IMR-90 (cell line): ENCODE results near the gene TELO2. TPM values are rescaled to one million over a fixed set of nuclear protein-coding genes. Genes with fewer than 3 reads are reported as not detected.

Source experiments
- ATAC-seq: fragments of 200-7000 bp; cut with Tn5 transposase; 2 replicates; pipeline ENCODE4 v1.9.1; 2020; ENCODE audit warnings: low read depth, mild to moderate bottlenecking, moderate library complexity
- BruUV-seq: library from RNA; stranded (reverse); fragments of 400-500 nt; replicated peaks from 2 replicates; lab custom pipeline; 2021; lab: Mats Ljungman, UMichigan
- CTCF ChIA-PET: fragments of 300-600 bp; formaldehyde crosslinking; extraction: SDS; loops from one replicate; lab custom pipeline; 2021; ENCODE audit warnings: antibody characterized with exemption; lab: Yijun Ruan, JAX
- POLR2A ChIA-PET: fragments of 300-600 bp; sonication (Branson Sonifier 250); formaldehyde crosslinking; loops from one replicate; lab custom pipeline; 2022; ENCODE audit warnings: antibody characterized with exemption; ENCODE audit not compliant: unreplicated experiment; lab: Charles Lee
- DNase-seq: peaks from one replicate; pipeline ENCODE4 v3.0.0; 2013
- H2AFZ ChIP-seq: replicated peaks from 2 replicates; pipeline ENCODE3; 2013; ENCODE audit warnings: low read length, mild to moderate bottlenecking; ENCODE audit not compliant: poor library complexity
- H2AK5ac ChIP-seq: 2 replicates; pipeline ENCODE4 v1.6.1; 2013; ENCODE audit warnings: low read depth, low read length, inconsistent platforms
- H2AK9ac ChIP-seq: replicated peaks from 2 replicates; pipeline ENCODE3; 2013; ENCODE audit warnings: mild to moderate bottlenecking, low read depth, low read length, moderate library complexity; ENCODE audit not compliant: poor library complexity
- H2BK120ac ChIP-seq: 2 replicates; pipeline ENCODE4 v1.6.1; 2013; ENCODE audit warnings: low read depth, low read length, inconsistent platforms
- H2BK15ac ChIP-seq: 3 replicates; pipeline ENCODE4 v1.6.1; 2013; ENCODE audit warnings: low read depth, low read length, inconsistent platforms
- H2BK20ac ChIP-seq: 2 replicates; pipeline ENCODE4 v1.6.1; 2013; ENCODE audit warnings: low read depth, mild to moderate bottlenecking, inconsistent platforms, low read length, moderate library complexity
- H2BK5ac ChIP-seq: 2 replicates; pipeline ENCODE4 v1.6.1; 2013; ENCODE audit warnings: mild to moderate bottlenecking, low read depth, low read length, inconsistent platforms; ENCODE audit not compliant: poor library complexity, severe bottlenecking
- H3K14ac ChIP-seq: replicated peaks from 2 replicates; pipeline ENCODE4 v1.6.1; 2013; ENCODE audit warnings: low read depth, low read length, inconsistent platforms
- H3K18ac ChIP-seq: 2 replicates; pipeline ENCODE4 v1.6.1; 2013; ENCODE audit warnings: low read depth, low read length, control low read depth
- H3K23ac ChIP-seq: 2 replicates; pipeline ENCODE4 v1.6.1; 2013; ENCODE audit warnings: low read depth, low read length, inconsistent platforms
- H3K27ac ChIP-seq: 2 replicates; pipeline ENCODE4 v1.5.1; 2013; ENCODE audit warnings: mild to moderate bottlenecking, control low read depth, low read length; ENCODE audit not compliant: insufficient read depth
- H3K27me3 ChIP-seq: 2 replicates; pipeline ENCODE4 v1.6.1; 2013; ENCODE audit warnings: low read length; ENCODE audit not compliant: control insufficient read depth, insufficient read depth
- H3K36me3 ChIP-seq: 2 replicates; pipeline ENCODE4 v1.6.1; 2013; ENCODE audit warnings: low read length, mixed read lengths; ENCODE audit not compliant: control insufficient read depth, insufficient read depth
- H3K4ac ChIP-seq: 2 replicates; pipeline ENCODE4 v1.6.1; 2013; ENCODE audit warnings: low read depth, low read length, inconsistent platforms
- H3K4me1 ChIP-seq: 2 replicates; pipeline ENCODE4 v1.6.1; 2013; ENCODE audit warnings: low read length, mixed read lengths; ENCODE audit not compliant: control insufficient read depth, insufficient read depth
- H3K4me2 ChIP-seq: 2 replicates; pipeline ENCODE4 v1.6.1; 2013; ENCODE audit warnings: low read depth, mild to moderate bottlenecking, control low read depth, low read length, moderate library complexity
- H3K4me3 ChIP-seq: 2 replicates; pipeline ENCODE4 v1.5.1; 2013; ENCODE audit warnings: low read depth, mild to moderate bottlenecking, control low read depth, low read length, moderate library complexity; ENCODE audit not compliant: insufficient read depth
- H3K56ac ChIP-seq: 2 replicates; pipeline ENCODE4 v1.6.1; 2013; ENCODE audit warnings: low read length, inconsistent platforms; ENCODE audit not compliant: insufficient read depth; ENCODE audit errors: extremely low read depth
- H3K79me1 ChIP-seq, 2 experiments: 2 replicates each; pipeline ENCODE4 v1.6.1; 2013; ENCODE audit warnings: low read length in 2 of 2, inconsistent platforms in 1 of 2, low read depth in 1 of 2
- H3K9ac ChIP-seq: 2 replicates; pipeline ENCODE4 v1.6.1; 2013; ENCODE audit warnings: low read depth, low read length, control low read depth
- H3K9me1 ChIP-seq: 2 replicates; pipeline ENCODE4 v1.6.1; 2013; ENCODE audit warnings: low read length, inconsistent platforms; ENCODE audit not compliant: insufficient read depth
- H3K9me3 ChIP-seq: 2 replicates; pipeline ENCODE4 v1.6.1; 2013; ENCODE audit warnings: low read length; ENCODE audit not compliant: control insufficient read depth, insufficient read depth
- H4K20me1 ChIP-seq: 2 replicates; pipeline ENCODE4 v1.6.1; 2013; ENCODE audit warnings: low read length, inconsistent platforms; ENCODE audit not compliant: insufficient read depth
- H4K5ac ChIP-seq: 2 replicates; pipeline ENCODE4 v1.6.1; 2013; ENCODE audit warnings: mild to moderate bottlenecking, low read depth, low read length, control low read depth
- H4K8ac ChIP-seq, 2 experiments: 2 replicates each; pipeline ENCODE4 v1.6.1; 2013; ENCODE audit warnings: low read depth in 2 of 2, low read length in 2 of 2, control low read depth in 1 of 2, inconsistent platforms in 1 of 2
- H4K91ac ChIP-seq: 2 replicates; pipeline ENCODE4 v1.6.1; 2013; ENCODE audit warnings: low read depth, low read length, inconsistent platforms; ENCODE audit not compliant: insufficient read depth
- CEBPB ChIP-seq: IDR thresholded peaks from 2 replicates; pipeline ENCODE4 v1.6.1; 2012; ENCODE audit warnings: low read depth, low read length, improper control_type of control experiment
- ELK1 ChIP-seq: fragments of 150-350 bp; IDR thresholded peaks from 2 replicates; pipeline ENCODE4 v1.6.1; 2016; ENCODE audit warnings: low read depth, mild to moderate bottlenecking, low read length, moderate library complexity, borderline replicate concordance
- FOS ChIP-seq: fragments of 150-350 bp; IDR thresholded peaks from 2 replicates; pipeline ENCODE4 v1.6.1; 2016; ENCODE audit warnings: low read depth, low read length
- POLR2A ChIP-seq: IDR thresholded peaks from 2 replicates; pipeline ENCODE4 v1.6.1; 2012; ENCODE audit warnings: mild to moderate bottlenecking, low read depth, low read length
- RAD21 ChIP-seq: IDR thresholded peaks from 2 replicates; pipeline ENCODE4 v1.6.1; 2012; ENCODE audit warnings: low read length, improper control_type of control experiment
- RFX5 ChIP-seq: IDR thresholded peaks from 2 replicates; pipeline ENCODE4 v1.8.0; 2012; ENCODE audit warnings: low read depth, mild to moderate bottlenecking, low read length, moderate library complexity
- SMC3 ChIP-seq: fragments of 150-350 bp; IDR thresholded peaks from 2 replicates; pipeline ENCODE4 v1.6.1; 2016; ENCODE audit warnings: low read depth, mild to moderate bottlenecking, antibody characterized with exemption, low read length, moderate library complexity
- WGBS, 2 experiments: methylation state at CpG; one replicate each; pipeline versions ENCODE4 v1.1.5 to v1.1.7; 2013; ENCODE audit warnings: missing lambda C conversion rate in 2 of 2; ENCODE audit not compliant: insufficient read length in 1 of 2; ENCODE audit errors: extremely low coverage in 2 of 2; 5-methylcytosine and 5-hydroxymethylcytosine counted together
- dilution Hi-C: fragments of 300-500 bp; cut with HindIII; formaldehyde crosslinking; loops from one replicate; pipeline ENCODE4 v1.14.3; 2018; ENCODE audit warnings: low sequenced_read_pairs; ENCODE audit not compliant: unreplicated experiment
- in situ Hi-C: fragments of 300-500 bp; cut with MboI; formaldehyde crosslinking; loops from 3 replicates; pipeline ENCODE4 v1.14.3; 2019; ENCODE audit warnings: low sequenced_read_pairs, inconsistent platforms, mixed read lengths
- intact Hi-C: fragments of 100-400 bp; cut with micrococcal nuclease; formaldehyde crosslinking; loops from 2 replicates; pipeline ENCODE4 v1.10.0; 2022
- polyA plus RNA-seq, 3 experiments: library from polyadenylated mRNA; depleted of rRNA; stranded (reverse); fragments of >200 nt; gene quantifications; 2 replicates each; pipeline ENCODE4 v1.2.3, GENCODE V29; 2012; ENCODE audit warnings: low replicate concordance in 1 of 3
- total RNA-seq: library from RNA; depleted of rRNA; stranded (reverse); fragments of >200 nt; gene quantifications from 2 replicates; pipeline ENCODE4 v1.2.3, GENCODE V29; 2012

Gene TELO2
- total and polyA plus RNA-seq, 2 of the 4 experiments (the other 2 are of a cell fraction): 6.6 to 26.6 TPM

GRCh38 chr16:1526608-1527555 lies 33.7 kb downstream of the TELO2 start:
- H4K20me1 ChIP-seq: no peaks in the 10 kb centered on the region
- ATAC-seq: no peak
- no peak overlapping the region for H3K18ac ChIP-seq
- POLR2A ChIA-PET: no interaction called here
- peaks cover 4% of the 10 kb centered on the region for H3K9me1 ChIP-seq
- H3K36me3 ChIP-seq: peaks cover 5% of the 10 kb centered on the region; the same call in 1 of the 2 replicates
- no peak overlapping the region for H2BK120ac ChIP-seq
- no peak overlapping the region for H3K23ac ChIP-seq
- no peak for DNase-seq
- no peak overlapping the region for H3K4ac ChIP-seq
- H3K14ac ChIP-seq: no peak overlapping the region
- in situ Hi-C loops: no loop called here
- H3K9me3 ChIP-seq: no peaks in the 10 kb centered on the region
- no peak overlapping the region for H2AK9ac ChIP-seq
- no peaks in the 10 kb centered on the region; the same call in 1 of the 2 replicates for H3K4me1 ChIP-seq
- H2BK5ac ChIP-seq: no peak overlapping the region
- no peak overlapping the region for H3K27ac ChIP-seq
- dilution Hi-C loops: no loop called here
- no peaks in the 10 kb centered on the region for H3K79me1 ChIP-seq
- no peaks in the 10 kb centered on the region for H3K27me3 ChIP-seq
- no peak overlapping the region for H4K5ac ChIP-seq
- no peak overlapping the region for H3K4me3 ChIP-seq
- no peak overlapping the region for H2AK5ac ChIP-seq
- no peak overlapping the region for H2AFZ ChIP-seq
- H3K56ac ChIP-seq: no peak overlapping the region
- no peak overlapping the region for H2BK20ac ChIP-seq
- intact Hi-C loops: no loop called here
- H3K9ac ChIP-seq: no peak overlapping the region
- H2BK15ac ChIP-seq: no peak overlapping the region
- 86% methylated on average over 8 of the region's 38 CpGs; no CpG with 5 or more reads in 1 of the 2 experiments for WGBS, 2 experiments
- BruUV-seq: no TSS peak
- no peak for TF ChIP-seq FOS
- no peak for TF ChIP-seq RAD21
- no peak for TF ChIP-seq POLR2A
- TF ChIP-seq RFX5: no peak
- TF ChIP-seq SMC3: no peak
- no peak for TF ChIP-seq CEBPB
- no peak for TF ChIP-seq ELK1
- CTCF ChIA-PET: no interaction called here
- H4K91ac ChIP-seq: no peak overlapping the region
- H4K8ac ChIP-seq: no peak overlapping the region
- no peak overlapping the region for H3K4me2 ChIP-seq
